ENCODE results near the gene EVA1A. TPM values are rescaled to one million over a fixed set of nuclear protein-coding genes. Genes with fewer than 3 reads are reported as not detected.

Gene EVA1A
- polyA plus RNA-seq, 3 donors from 2014 or later: not detected

DNA sequence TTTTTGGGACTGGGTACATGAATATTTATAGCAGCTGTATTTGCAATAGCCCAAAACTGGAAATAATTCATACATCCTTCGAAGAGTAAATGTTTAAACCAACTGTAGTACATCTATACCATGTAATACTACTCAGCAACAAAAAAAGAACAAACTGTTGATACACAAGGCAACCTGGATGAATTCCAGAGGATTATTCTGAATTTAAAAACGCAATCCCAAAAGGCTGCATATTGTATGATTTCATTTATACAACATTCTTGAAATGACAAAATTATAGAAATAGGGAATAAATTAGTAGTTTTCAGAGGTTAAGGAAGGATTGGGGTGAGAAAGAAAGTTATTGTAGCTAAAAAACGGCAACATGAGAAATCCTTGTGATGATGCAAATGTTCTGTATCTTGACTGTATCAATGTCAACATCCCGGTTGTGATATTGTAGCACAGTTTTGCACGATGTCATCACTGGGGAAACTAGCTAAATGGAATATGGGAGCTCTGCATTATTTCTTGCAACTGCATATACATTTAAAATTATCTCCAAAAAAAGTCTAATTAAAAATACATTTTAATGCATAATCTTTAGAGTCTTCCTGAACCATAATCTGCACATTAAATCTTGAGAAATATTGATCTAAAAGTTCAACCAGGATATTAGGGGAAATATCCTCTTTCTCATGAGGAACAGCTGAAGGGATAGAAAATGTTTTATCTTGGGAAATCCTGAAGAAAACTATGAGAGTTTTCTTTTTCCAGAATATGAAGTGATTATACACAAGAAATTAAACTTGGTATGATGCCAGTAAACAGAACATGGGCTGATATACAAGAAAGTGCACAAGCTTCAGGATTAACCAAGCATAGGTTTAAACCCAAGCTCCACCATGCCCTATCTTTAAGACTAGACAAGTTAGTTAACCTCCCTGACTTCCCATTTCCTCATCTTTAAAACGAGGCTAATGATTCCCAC, 21.9 kb downstream of the EVA1A start:
- peaks cover 1 to 2% (median 2%) of the 10 kb centered on the region in 3 donors for H3K27me3 Mint-ChIP-seq (ENCODE audit: low read depth in 3 of 3)
- no peak overlapping the region for H3K27ac Mint-ChIP-seq
- no peak overlapping the region for H3K4me3 Mint-ChIP-seq
- H3K4me1 Mint-ChIP-seq: no peaks in the 10 kb centered on the region
- no peaks in the 10 kb centered on the region for H3K36me3 Mint-ChIP-seq
- H3K9me3 Mint-ChIP-seq: peaks cover 0 to 4% (median 0%) of the 10 kb centered on the region in 6 donors
- DNase-seq: no peak

DNA sequence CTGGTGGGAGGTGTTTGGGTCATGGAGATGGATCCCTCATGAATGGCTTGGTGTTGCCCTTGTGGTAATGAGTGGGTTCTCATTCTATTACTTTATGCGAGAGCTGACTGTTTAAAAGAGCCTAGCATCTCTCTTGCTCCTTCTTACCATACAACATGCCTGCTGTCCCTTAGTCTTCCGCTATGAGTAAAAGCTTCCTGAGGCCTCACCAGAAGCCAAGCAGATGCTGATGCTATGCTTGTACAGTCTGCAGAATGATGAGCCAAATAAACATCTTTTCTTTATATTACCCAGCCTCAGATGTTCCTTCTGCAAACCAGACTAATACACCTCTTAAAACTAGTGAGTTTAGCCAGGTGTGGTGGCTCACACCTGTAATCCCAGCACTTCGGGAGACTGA, 23.1 kb downstream of the EVA1A start:
- peaks cover 0 to 4% (median 0%) of the 10 kb centered on the region in 6 donors for H3K9me3 Mint-ChIP-seq
- H3K36me3 Mint-ChIP-seq: no peaks in the 10 kb centered on the region
- no peak overlapping the region for H3K4me3 Mint-ChIP-seq
- H3K27ac Mint-ChIP-seq: no peak overlapping the region
- no peak for DNase-seq
- no peaks in the 10 kb centered on the region for H3K4me1 Mint-ChIP-seq
- peaks cover 1 to 2% (median 2%) of the 10 kb centered on the region in 3 donors for H3K27me3 Mint-ChIP-seq (ENCODE audit: low read depth in 3 of 3)

DNA sequence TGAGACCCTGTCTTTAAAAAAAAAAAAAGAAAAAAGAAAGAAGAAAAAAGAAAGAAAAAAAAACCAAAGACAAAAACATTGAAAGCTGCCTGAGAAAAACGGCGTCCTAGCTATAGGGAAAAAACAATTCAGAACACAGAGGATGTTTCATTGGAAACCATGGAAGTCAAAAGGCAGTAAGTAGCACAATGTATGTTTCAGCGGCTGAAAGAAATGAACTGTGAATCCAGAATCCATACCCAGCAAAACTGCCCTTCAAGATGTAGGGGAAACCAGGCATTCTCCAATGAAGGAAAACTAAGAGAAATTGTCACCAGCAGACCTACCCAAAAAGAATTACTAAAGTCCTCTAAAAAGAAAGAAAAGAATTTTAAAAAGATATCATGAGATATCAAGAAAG, 27.6 kb downstream of the EVA1A start:
- DNase-seq: no peak
- Mint-ChIP-seq H3K4me3 (no peak overlapping the region), H3K36me3 (no peaks in the 10 kb centered on the region), H3K4me1 (no peaks in the 10 kb centered on the region), H3K27me3 (ENCODE audit: low read depth in 3 of 3) (peaks cover 3 to 4% (median 4%) of the 10 kb centered on the region in 3 donors), H3K9me3 (peaks cover 0 to 4% (median under 1%) of the 10 kb centered on the region in 6 donors), H3K27ac (no peak overlapping the region)

DNA sequence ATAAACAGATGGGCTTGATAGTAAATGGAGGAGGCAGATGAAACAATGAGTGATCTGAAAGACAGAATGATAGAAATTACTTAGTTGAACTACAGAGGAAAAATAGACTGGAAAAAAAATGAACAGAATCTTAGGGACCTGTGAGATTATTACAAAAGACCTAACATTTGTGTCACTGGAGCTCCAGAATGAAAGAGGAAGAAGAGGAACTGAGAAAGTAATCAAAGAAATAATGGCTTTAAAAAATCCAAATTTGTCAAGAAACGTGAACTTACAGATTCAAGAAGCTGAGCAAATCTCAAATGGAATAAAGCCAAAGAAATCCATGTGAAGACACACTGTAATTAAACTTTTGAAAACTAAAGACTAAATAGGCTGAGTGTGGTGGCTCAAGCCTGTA, 28.3 kb downstream of the EVA1A start:
- Mint-ChIP-seq H3K9me3 (peaks cover 0 to 4% (median under 1%) of the 10 kb centered on the region in 6 donors), H3K36me3 (no peaks in the 10 kb centered on the region), H3K27ac (no peak overlapping the region), H3K27me3 (ENCODE audit: low read depth in 3 of 3) (peaks cover 3 to 4% (median 4%) of the 10 kb centered on the region in 3 donors), H3K4me3 (no peak overlapping the region), H3K4me1 (no peaks in the 10 kb centered on the region)
- no peak for DNase-seq

DNA sequence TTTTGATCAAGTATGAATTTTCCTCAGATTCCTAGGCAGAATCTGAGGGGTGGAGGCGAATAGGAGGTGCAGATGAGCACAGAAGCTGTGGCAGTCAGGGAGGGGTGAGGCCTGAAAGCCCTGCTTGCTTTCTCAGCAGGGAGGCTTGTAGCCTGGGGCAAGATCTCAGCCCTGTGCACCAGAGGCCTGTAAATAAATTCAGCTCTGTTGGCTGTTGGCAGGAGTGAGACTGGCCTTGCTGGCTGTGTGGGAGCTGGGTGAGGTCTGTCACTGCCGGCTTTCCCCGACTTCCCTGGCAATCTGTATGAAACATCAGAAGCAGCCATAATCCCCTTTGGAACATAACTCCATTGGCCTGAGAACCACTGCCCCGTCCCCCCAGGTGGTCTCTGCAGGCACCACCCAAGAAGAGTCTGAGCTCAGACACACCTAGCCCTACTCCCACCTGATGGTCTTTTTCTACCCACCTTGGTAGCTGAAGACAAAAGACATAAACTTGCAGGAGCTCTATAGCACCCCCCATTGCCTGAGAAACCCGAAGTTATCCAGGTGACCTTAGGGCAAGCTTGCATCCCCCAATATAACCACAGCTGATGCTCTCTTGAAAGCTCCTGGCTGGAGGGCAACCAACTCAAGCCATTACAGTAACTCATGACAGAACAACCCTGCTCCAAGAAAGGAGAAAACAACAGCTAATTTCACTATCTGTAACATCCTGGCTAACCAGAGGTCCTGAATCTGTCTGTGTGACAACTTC, 32.3 kb downstream of the EVA1A start:
- Mint-ChIP-seq H3K27me3 (ENCODE audit: low read depth in 3 of 3) (peaks cover 2 to 4% (median 2%) of the 10 kb centered on the region in 3 donors), H3K27ac (no peak overlapping the region), H3K36me3 (no peaks in the 10 kb centered on the region), H3K4me3 (no peak overlapping the region), H3K9me3 (peaks cover 0 to 2% (median 0%) of the 10 kb centered on the region in 6 donors), H3K4me1 (no peaks in the 10 kb centered on the region)
- no peak for DNase-seq

DNA sequence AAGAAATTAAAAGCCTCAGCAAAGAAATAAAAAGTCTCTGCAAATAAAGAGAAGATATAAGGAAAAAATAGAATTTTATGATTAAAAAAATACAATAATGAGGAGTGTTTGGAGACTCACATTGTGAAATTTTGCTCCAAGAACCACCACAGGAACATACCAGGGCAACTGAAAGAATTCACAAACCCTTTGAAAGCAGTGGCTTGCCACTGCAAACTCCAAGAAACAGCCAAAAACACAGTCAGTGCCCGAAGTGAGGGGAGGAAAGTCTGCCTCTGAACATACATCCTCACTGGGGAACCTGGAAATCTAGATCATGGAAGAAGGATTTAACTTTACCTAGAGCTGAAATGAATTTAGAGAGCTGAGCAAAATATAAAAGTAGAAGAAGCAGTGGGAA, 33.1 kb downstream of the EVA1A start:
- Mint-ChIP-seq H3K27me3 (ENCODE audit: low read depth in 3 of 3) (peaks cover 2 to 4% (median 3%) of the 10 kb centered on the region in 3 donors), H3K27ac (no peak overlapping the region), H3K4me3 (no peak overlapping the region), H3K9me3 (peaks cover 0 to 2% (median 0%) of the 10 kb centered on the region in 6 donors), H3K4me1 (no peaks in the 10 kb centered on the region), H3K36me3 (no peaks in the 10 kb centered on the region)
- DNase-seq: no peak

DNA sequence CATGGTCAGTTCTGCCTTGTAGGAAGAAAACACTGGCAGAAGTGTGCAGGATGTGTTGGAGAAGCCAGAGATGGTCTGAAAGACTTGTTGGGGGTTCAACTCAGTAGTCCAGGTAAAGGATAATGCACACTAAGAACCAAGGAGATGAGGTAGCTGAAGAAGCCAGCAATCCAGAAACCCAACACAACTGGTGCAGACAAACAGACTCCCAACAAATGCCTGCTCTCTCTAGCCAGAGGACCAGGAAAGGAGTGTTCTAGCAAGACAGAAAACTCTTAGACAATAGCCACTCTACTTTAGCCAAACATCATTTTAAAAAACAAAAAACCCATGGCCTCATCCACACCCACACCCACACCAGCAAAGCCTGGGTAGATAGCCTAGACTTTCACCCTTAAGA, 33.9 kb downstream of the EVA1A start:
- Mint-ChIP-seq H3K9me3 (peaks cover 0 to 1% (median 0%) of the 10 kb centered on the region in 6 donors), H3K4me3 (no peak overlapping the region), H3K27me3 (ENCODE audit: low read depth in 3 of 3) (peaks cover 0 to 3% (median 2%) of the 10 kb centered on the region in 3 donors), H3K36me3 (no peaks in the 10 kb centered on the region), H3K4me1 (no peaks in the 10 kb centered on the region), H3K27ac (no peak overlapping the region)
- no peak for DNase-seq

DNA sequence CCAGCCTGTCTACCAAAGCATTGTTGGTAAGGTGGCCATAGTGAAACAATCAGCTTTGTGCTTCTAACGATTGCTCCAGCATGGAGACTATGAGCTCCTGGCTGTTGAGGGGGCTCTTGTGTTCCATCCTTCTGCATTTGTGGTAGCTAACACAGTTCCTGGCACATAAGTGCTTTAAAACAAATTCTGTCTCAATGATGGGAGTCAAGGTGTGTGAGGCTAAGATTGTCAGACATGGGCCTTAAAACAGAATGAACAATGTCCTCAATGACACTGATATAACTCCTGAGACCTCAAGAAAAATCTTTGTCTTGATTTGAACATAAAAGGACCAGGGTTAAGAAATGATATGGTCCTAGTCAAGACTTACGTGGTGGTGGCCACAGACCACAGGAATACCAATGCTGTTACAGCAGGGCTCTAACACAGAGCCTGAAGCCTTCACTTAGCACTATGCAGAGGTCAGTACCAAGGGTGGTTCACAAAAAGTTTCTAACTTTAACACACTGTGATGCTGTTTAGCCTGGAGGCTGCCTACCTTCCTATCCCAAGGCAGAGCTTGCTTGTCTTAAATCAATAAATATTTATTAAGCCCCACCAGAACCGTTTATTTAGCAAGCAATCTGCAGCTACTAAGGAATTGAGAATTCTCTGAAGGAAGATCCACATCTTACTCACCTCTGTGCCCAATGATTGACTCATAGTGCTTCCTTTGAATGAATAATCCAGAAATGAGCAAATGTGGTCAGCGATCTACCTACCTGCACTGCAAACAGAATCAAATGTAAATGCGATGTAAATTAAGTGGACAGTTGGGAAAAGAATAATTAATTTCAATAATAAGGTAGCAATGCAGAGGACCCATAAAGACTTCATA, 35.1 kb downstream of the EVA1A start:
- H3K36me3 Mint-ChIP-seq: no peaks in the 10 kb centered on the region
- no peak overlapping the region for H3K27ac Mint-ChIP-seq

DNA sequence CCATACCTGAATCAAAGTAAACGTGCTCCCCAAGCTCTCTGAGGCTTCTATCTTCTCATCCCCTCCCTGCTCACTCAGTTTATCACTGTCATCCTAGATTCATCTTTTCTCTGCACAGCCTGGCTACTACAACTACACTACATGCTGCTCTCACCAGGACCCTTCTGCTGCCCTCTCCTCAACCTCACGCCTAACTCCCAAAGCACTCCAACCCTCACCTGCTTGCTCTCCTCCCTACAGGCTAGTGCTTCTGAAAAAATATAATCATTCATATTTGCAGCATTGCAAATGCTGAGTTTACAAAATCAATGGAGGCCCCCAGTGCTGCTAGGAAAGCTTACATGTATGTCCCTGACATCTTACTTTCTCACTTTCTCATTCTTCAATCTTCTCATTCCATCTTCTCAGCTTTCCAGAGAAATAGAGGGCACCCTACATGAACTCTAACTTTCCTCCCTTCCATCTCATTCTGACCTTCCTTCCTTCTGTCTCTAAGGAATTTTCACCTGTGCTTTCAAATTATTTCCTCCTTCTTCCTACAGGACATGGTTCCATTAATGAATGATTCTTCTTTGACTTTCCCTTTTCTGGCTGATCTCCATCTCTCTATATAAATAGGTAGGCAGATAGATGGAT, 36.3 kb downstream of the EVA1A start:
- no peak for DNase-seq
- Mint-ChIP-seq H3K36me3 (no peaks in the 10 kb centered on the region), H3K9me3 (peaks cover 0 to 5% (median 0%) of the 10 kb centered on the region in 6 donors), H3K4me3 (no peak overlapping the region), H3K27me3 (ENCODE audit: low read depth in 3 of 3) (peaks cover 0 to 2% (median 1%) of the 10 kb centered on the region in 3 donors), H3K27ac (no peak overlapping the region), H3K4me1 (no peaks in the 10 kb centered on the region)

More for the DNA sequence above, 35.1 kb downstream of the EVA1A start:
- H3K4me1 Mint-ChIP-seq: no peaks in the 10 kb centered on the region
- H3K4me3 Mint-ChIP-seq: no peak overlapping the region
- no peaks in the 10 kb centered on the region for H3K9me3 Mint-ChIP-seq
- peaks cover 0 to 3% (median 2%) of the 10 kb centered on the region in 3 donors for H3K27me3 Mint-ChIP-seq (ENCODE audit: low read depth in 3 of 3)
- no peak for DNase-seq

DNA sequence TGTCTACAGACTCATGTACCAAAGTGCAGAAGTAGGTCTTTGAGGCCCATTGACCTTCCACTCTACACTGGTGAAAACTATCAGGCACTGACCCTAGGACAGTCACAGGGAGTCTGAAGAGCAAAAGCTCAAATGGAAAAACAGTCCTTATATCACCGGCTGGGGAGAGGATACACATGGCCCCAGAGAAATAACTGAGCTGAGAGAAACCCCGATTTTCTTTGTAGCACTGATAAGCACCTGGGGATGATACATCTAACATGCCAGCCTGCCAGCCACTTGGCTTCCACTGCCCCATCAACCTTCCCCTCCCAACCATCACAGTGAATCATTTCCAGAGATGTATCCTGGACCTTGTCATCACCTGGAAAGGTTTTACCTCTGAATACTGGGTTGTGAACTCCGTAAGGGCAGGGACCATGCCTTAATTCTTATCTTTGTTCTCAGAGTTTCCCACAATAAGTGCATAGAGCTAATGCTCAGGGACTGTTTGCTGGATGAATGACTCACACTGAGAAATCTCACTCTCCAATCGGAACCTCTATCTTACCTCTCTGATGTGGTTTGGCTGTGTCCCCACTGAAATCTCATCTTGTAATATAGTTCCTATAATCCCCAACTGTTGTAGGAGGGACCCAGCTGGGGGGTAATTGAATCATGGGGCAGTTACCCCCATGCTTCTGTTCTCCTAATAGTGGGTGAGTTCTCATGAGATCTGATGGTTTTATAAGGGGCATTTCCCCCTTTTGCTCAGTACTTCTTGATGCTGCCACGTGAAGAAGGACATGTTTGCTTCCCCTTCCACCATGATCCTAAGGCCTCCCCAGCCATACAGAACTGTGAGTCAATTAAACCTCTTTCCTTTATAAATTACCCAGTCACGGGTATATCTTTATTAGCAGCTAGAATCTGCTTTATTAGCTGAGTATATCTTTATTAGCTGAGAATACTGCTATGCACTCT, 37.1 kb downstream of the EVA1A start:
- H3K27me3 Mint-ChIP-seq (ENCODE audit: low read depth in 3 of 3): peaks cover 0 to 1% (median 0%) of the 10 kb centered on the region in 3 donors
- DNase-seq: no peak
- peaks cover 0 to 5% (median under 1%) of the 10 kb centered on the region in 6 donors for H3K9me3 Mint-ChIP-seq
- H3K4me3 Mint-ChIP-seq: no peak overlapping the region
- no peaks in the 10 kb centered on the region for H3K4me1 Mint-ChIP-seq
- no peaks in the 10 kb centered on the region for H3K36me3 Mint-ChIP-seq
- no peak overlapping the region for H3K27ac Mint-ChIP-seq

DNA sequence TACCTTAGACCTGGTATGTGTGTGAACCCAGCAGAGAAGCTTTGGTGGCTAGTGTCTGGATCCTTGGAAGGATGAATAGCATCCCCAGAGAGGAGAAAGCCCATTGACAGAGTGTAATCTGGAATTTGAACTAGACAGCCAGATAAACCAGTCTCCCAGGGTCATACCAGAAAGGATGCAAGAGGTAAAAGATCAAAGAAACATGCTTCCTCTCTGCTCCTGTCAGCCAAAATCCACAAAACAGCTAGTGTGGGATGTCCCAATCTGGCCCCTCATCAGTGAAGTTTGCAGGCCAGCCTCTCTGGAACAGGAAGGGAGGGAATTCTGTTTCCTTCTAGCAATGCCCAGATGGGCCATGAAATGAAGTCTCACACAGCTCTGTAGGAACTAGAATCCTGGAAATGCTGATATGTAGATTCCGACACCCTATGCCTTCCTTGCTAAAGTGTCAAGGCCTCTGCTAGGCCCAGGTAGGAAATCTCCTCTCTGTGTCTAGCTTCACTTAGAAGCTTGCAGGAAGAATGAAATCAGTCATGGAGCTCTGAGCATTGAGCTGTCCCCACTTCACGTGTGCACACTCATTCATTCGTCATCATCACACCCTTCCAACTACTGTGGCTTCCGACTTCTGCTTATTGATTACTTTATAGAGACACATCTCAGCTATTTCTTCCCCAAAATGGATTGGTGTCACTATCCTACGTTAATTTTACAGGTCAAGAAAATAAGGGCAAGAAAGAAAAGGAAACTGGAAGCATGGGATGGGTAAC, 38.0 kb downstream of the EVA1A start:
- no peaks in the 10 kb centered on the region for H3K36me3 Mint-ChIP-seq
- no peaks in the 10 kb centered on the region for H3K4me1 Mint-ChIP-seq
- H3K9me3 Mint-ChIP-seq: peaks cover 0 to 5% (median 1%) of the 10 kb centered on the region in 6 donors
- DNase-seq: no peak
- H3K4me3 Mint-ChIP-seq: no peak overlapping the region
- H3K27me3 Mint-ChIP-seq (ENCODE audit: low read depth in 3 of 3): peaks cover 0 to 1% (median 0%) of the 10 kb centered on the region in 3 donors
- no peak overlapping the region for H3K27ac Mint-ChIP-seq

All from immature natural killer cell (primary cell).